PC-9 (cell line): ENCODE measurements around the gene EFCAB7. TPM values are rescaled to one million over a fixed set of nuclear protein-coding genes. Genes with fewer than 3 reads are reported as not detected.
"Not testable (repeated sequence)": the region's sequence is repeated elsewhere in the genome, so short reads cannot be mapped to it uniquely, and the experiment has no call there.

ENCODE experiments used
- BruUV-seq: library from RNA; stranded (reverse); fragments of 400-500 nt; replicated peaks from 2 replicates; lab custom pipeline; 2021; lab: Mats Ljungman, UMichigan
- CTCF ChIA-PET: fragments of 300-600 bp; sonication (Branson Sonifier 250); formaldehyde crosslinking; loops from one replicate; lab custom pipeline; 2022; ENCODE audit warnings: antibody characterized with exemption; lab: Charles Lee
- POLR2A ChIA-PET: fragments of 300-600 bp; sonication (Branson Sonifier 250); formaldehyde crosslinking; loops from one replicate; lab custom pipeline; 2022; ENCODE audit warnings: antibody characterized with exemption; ENCODE audit not compliant: unreplicated experiment; lab: Charles Lee
- DNase-seq, 2 experiments: peaks; one replicate each; pipeline versions ENCODE4 v3.0.0 to v3.0.0-alpha.2; 2015 to 2022; ENCODE audit warnings: mixed read lengths in 1 of 2
- H2AFZ ChIP-seq: fragments of 200-600 bp; sonication (generic); 2 replicates; pipeline ENCODE4 v1.8.1; 2017; ENCODE audit warnings: antibody characterized with exemption
- H3F3A ChIP-seq: fragments of 200-600 bp; sonication (generic); 2 replicates; pipeline ENCODE4 v1.8.1; 2017; ENCODE audit warnings: antibody characterized with exemption, mild to moderate bottlenecking, low read depth; ENCODE audit not compliant: insufficient read depth
- H3K27ac ChIP-seq: fragments of 200-600 bp; sonication (generic); 2 replicates; pipeline ENCODE4 v1.6.1; 2016; ENCODE audit warnings: mixed run types
- H3K27me3 ChIP-seq: fragments of 200-600 bp; sonication (generic); 2 replicates; pipeline ENCODE4 v1.6.1; 2016; ENCODE audit warnings: low read depth, mixed run types; ENCODE audit not compliant: insufficient read depth
- H3K36me3 ChIP-seq: fragments of 200-600 bp; sonication (generic); 2 replicates; pipeline ENCODE4 v1.6.1; 2016; ENCODE audit warnings: low read depth, mixed run types
- H3K4me1 ChIP-seq: fragments of 200-600 bp; sonication (generic); replicated peaks from 2 replicates; pipeline ENCODE4 v1.6.1; 2016; ENCODE audit warnings: mixed run types; ENCODE audit not compliant: insufficient read depth
- H3K4me2 ChIP-seq: fragments of 200-600 bp; sonication (generic); 2 replicates; pipeline ENCODE4 v1.6.1; 2017; ENCODE audit warnings: mixed run types
- H3K4me3 ChIP-seq: fragments of 200-600 bp; sonication (generic); 2 replicates; pipeline ENCODE4 v1.6.1; 2016; ENCODE audit warnings: mixed run types
- H3K79me2 ChIP-seq: fragments of 200-600 bp; sonication (generic); 2 replicates; pipeline ENCODE4 v1.6.1; 2017; ENCODE audit warnings: low read depth, mixed run types
- H3K9me2 ChIP-seq: fragments of 200-600 bp; sonication (generic); 2 replicates; pipeline ENCODE4 v1.8.1; 2017; ENCODE audit warnings: mild to moderate bottlenecking; ENCODE audit not compliant: insufficient read depth
- H3K9me3 ChIP-seq: fragments of 200-600 bp; sonication (generic); 2 replicates; pipeline ENCODE4 v1.8.1; 2016; ENCODE audit warnings: low read depth; ENCODE audit not compliant: insufficient read depth
- H4K20me1 ChIP-seq: fragments of 200-600 bp; sonication (generic); 2 replicates; pipeline ENCODE4 v1.8.1; 2017; ENCODE audit not compliant: insufficient read depth
- CTCF ChIP-seq: fragments of 200-600 bp; sonication (generic); conservative IDR thresholded peaks from 2 replicates; pipeline ENCODE4 v1.6.1; 2017; ENCODE audit warnings: mixed run types, antibody characterized with exemption, mild to moderate bottlenecking, moderate library complexity
- EZH2 ChIP-seq: fragments of 200-600 bp; sonication (generic); IDR thresholded peaks from 2 replicates; pipeline ENCODE4 v1.8.0; 2017; ENCODE audit warnings: antibody characterized with exemption, low read depth
- intact Hi-C: fragments of 100-400 bp; cut with micrococcal nuclease; formaldehyde crosslinking; loops from one replicate; pipeline ENCODE4 v1.10.0; 2022; ENCODE audit not compliant: unreplicated experiment
- total RNA-seq: library from RNA; stranded (reverse); gene quantifications from 2 replicates; pipeline ENCODE4 v1.2.3, GENCODE V29; 2021

The EFCAB7 gene
- total RNA-seq, 1 experiment from 2014 or later = 11.2 TPM

- Histone ChIP-seq H3K9me2 (no peaks in the 10 kb centered on the region), H4K20me1 (no peaks in the 10 kb centered on the region), H3K4me2 (no peak overlapping the region), H3K36me3 (no peaks in the 10 kb centered on the region), H3K4me1 (no peaks in the 10 kb centered on the region), H3F3A (no peaks in the 10 kb centered on the region), H3K4me3 (no peak overlapping the region), H2AFZ (no peak overlapping the region), H3K27ac (no peak overlapping the region), H3K27me3 (no peaks in the 10 kb centered on the region), H3K9me3 (no peaks in the 10 kb centered on the region), H3K79me2 (no peaks in the 10 kb centered on the region)
- no TSS peak for BruUV-seq
- POLR2A ChIA-PET = interaction anchor here (0.6 kb wide), 1 partner anchor 1288 kb away, joined by 4 read pairs; no protein-coding TSS in a partner anchor
- peak in 1 of 2 experiments; percentile 50 for DNase-seq
- intact Hi-C loops = loop anchor here (5.0 kb wide), 2 partner anchors 87 to 667 kb away; no protein-coding TSS in a partner anchor
- TF ChIP-seq CTCF (peak; percentile 95), EZH2 (no peak)
- CTCF ChIA-PET = interaction anchor here (0.9 kb wide), 2 partner anchors 15 to 16 kb away, joined by 3 to 4 read pairs; no protein-coding TSS in a partner anchor
Observed at GRCh38 chr1:63575340-63575826, 52.1 kb downstream of the EFCAB7 start.

GRCh38 chr1:63586326-63586725, 63.0 kb downstream of the EFCAB7 start:
- DNase-seq, H4K20me1 ChIP-seq, H3K4me1 ChIP-seq, H3K4me2 ChIP-seq, H3K36me3 ChIP-seq, H3K9me2 ChIP-seq, H3K27me3 ChIP-seq, H3F3A ChIP-seq, H3K79me2 ChIP-seq, H3K27ac ChIP-seq, H3K4me3 ChIP-seq, intact Hi-C loops, POLR2A ChIA-PET, H2AFZ ChIP-seq, H3K9me3 ChIP-seq, BruUV-seq, CTCF ChIA-PET: not testable (repeated sequence)

GRCh38 chr1:63590166-63590560, 66.8 kb downstream of the EFCAB7 start:
- TF ChIP-seq CTCF (no peak), EZH2 (no peak)
- Histone ChIP-seq H3K4me2 (no peak overlapping the region), H2AFZ (no peak overlapping the region), H3K27ac (no peak overlapping the region), H3K36me3 (no peaks in the 10 kb centered on the region), H3K9me3 (no peaks in the 10 kb centered on the region), H3K27me3 (no peaks in the 10 kb centered on the region), H4K20me1 (no peaks in the 10 kb centered on the region), H3F3A (peaks cover 17% of the 10 kb centered on the region; the same call in 1 of the 2 replicates), H3K9me2 (peaks cover 3% of the 10 kb centered on the region; the same call in 1 of the 2 replicates), H3K79me2 (peaks cover 19% of the 10 kb centered on the region), H3K4me1 (peaks cover 18% of the 10 kb centered on the region), H3K4me3 (no peak overlapping the region)
- ChIA-PET CTCF (no interaction called here), POLR2A (no interaction called here)
- no peak for DNase-seq
- BruUV-seq = no TSS peak
- intact Hi-C loops = no loop called here
